Measurements from ENCODE around the gene SPTB.

SPTB gene

DNA sequence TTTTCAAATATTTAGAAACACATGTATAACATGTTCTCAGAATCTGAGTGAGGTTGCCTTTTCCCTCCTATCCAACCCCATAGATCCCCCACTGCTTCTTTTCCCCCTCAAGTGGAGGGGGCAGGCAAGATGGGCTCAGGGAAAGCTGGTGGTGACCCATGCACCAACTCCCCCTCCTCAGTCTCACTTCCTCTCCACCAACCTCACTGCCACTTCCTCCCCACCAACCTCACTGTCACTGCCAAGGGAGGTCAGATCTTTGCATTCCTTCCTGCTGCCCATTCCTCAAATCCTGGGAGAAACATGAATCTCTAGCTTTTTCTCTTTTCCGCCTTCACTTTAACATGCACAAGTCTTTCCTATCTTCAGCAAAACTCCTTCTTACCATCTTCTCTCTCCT is 48.7 kb downstream of the SPTB start:
- Histone ChIP-seq H3K36me3 (ENCODE audit: control insufficient read depth in 1 of 2, insufficient read depth in 2 of 2, low read length in 2 of 2) (no peaks in the 10 kb centered on the region), H3K27me3 (ENCODE audit: low read depth, low read length) (no peaks in the 10 kb centered on the region), H3K27ac (ENCODE audit: low read length) (no peak overlapping the region), H3K4me3 (ENCODE audit: low read depth in 1 of 2, low read length in 2 of 2) (no peak overlapping the region), H3K9me3 (ENCODE audit: control insufficient read depth in 1 of 2, low read length in 2 of 2) (no peaks in the 10 kb centered on the region), H3K4me1 (ENCODE audit: control insufficient read depth in 1 of 2, insufficient read depth in 2 of 2, low read length in 2 of 2) (no peaks in the 10 kb centered on the region)

DNA sequence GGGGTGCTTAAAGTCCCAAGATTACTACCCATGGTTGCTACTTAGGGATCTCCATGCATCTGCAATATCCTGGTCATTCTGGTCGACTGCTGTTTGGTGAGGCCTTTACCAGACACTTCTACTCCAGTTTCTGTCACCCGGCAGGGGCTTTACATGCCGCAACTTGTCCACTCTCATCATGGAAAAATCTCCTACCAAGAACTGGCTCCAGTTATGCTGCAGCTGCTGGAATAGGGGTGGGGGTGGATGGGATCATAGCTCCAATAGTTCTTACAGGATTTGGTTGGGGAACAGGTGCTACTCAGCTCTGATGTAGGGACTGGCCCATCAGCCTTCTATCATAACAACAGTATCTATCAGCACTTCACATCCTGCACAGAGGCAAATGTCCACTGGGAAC is 51.6 kb downstream of the SPTB start:
- Histone ChIP-seq H3K27ac (ENCODE audit: low read length) (no peak overlapping the region), H3K27me3 (ENCODE audit: low read depth, low read length) (no peaks in the 10 kb centered on the region), H3K36me3 (ENCODE audit: control insufficient read depth in 1 of 2, insufficient read depth in 2 of 2, low read length in 2 of 2) (no peaks in the 10 kb centered on the region), H3K4me1 (ENCODE audit: control insufficient read depth in 1 of 2, insufficient read depth in 2 of 2, low read length in 2 of 2) (peaks cover 0 to 4% of the 10 kb centered on the region in 2 donors), H3K4me3 (ENCODE audit: low read depth in 1 of 2, low read length in 2 of 2) (no peak overlapping the region), H3K9me3 (ENCODE audit: control insufficient read depth in 1 of 2, low read length in 2 of 2) (no peaks in the 10 kb centered on the region)

DNA sequence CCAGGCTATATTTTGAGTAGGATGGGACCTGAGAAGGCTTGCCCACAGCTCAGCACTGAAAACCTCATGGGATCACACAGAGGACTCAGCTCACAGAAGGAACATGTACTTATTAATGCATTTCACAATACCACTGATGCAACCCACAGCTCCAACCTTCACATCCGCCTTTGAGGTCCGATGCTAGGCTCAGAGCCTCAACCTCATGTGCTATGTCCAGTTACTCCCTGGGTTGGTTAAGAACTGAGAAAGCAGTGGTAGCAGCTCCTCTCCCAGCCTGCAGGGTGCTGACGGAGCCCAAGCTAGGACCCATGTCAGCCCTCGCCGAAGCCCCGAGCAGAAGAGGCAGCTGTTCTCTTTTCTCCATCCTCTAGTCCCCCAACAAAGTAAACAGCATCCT is 52.9 kb downstream of the SPTB start:
- Histone ChIP-seq H3K27me3 (ENCODE audit: low read depth, low read length) (no peaks in the 10 kb centered on the region), H3K4me1 (ENCODE audit: control insufficient read depth in 1 of 2, insufficient read depth in 2 of 2, low read length in 2 of 2) (peaks cover 0 to 4% of the 10 kb centered on the region in 2 donors), H3K36me3 (ENCODE audit: control insufficient read depth in 1 of 2, insufficient read depth in 2 of 2, low read length in 2 of 2) (no peaks in the 10 kb centered on the region), H3K9me3 (ENCODE audit: control insufficient read depth in 1 of 2, low read length in 2 of 2) (no peaks in the 10 kb centered on the region), H3K27ac (ENCODE audit: low read length) (no peak overlapping the region), H3K4me3 (ENCODE audit: low read depth in 1 of 2, low read length in 2 of 2) (no peak overlapping the region)

DNA sequence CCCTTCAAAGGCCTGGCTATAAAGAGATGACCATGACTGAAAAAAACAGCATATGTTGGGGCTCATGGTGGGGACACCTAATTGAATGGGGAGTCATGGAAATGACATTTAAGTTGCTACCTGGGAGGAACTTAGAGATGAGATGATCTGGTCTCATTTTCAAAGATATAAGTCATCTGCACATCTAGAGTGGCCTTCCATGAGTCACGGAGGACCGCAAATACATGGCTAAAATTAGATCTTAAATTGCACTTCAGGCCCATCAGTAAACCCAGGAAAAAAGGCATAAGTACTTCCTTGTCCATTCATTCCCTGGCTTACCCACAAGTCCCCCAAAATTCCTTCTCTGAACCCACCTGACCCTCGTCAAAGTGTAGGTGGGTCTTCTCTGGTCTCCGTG is 53.4 kb downstream of the SPTB start:
- Histone ChIP-seq H3K4me1 (ENCODE audit: control insufficient read depth in 1 of 2, insufficient read depth in 2 of 2, low read length in 2 of 2) (peaks cover 0 to 4% of the 10 kb centered on the region in 2 donors), H3K36me3 (ENCODE audit: control insufficient read depth in 1 of 2, insufficient read depth in 2 of 2, low read length in 2 of 2) (no peaks in the 10 kb centered on the region), H3K27ac (ENCODE audit: low read length) (no peak overlapping the region), H3K27me3 (ENCODE audit: low read depth, low read length) (no peaks in the 10 kb centered on the region), H3K9me3 (ENCODE audit: control insufficient read depth in 1 of 2, low read length in 2 of 2) (no peaks in the 10 kb centered on the region), H3K4me3 (ENCODE audit: low read depth in 1 of 2, low read length in 2 of 2) (no peak overlapping the region)

DNA sequence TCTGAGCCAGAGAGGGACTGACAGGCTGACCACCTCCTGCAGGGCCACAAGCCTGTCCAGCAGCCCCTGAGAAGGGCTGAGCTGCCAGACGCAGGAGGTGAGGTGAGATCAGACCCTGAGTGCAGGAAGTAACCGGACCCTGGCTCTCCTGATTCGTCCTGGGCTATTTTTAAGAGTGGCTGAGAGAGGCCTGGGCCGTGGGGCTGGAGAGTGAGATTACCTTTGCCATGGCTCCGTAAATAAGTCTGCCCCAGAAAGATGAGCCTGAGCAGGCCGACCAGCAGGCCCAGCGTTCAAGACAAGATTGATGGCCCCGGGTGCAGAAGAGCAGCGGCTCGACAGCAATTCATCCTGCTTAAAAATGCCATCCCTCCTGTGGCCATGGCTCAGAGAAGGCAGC is 54.2 kb downstream of the SPTB start:
- Histone ChIP-seq H3K27me3 (ENCODE audit: low read depth, low read length) (no peaks in the 10 kb centered on the region), H3K9me3 (ENCODE audit: control insufficient read depth in 1 of 2, low read length in 2 of 2) (no peaks in the 10 kb centered on the region), H3K4me3 (ENCODE audit: low read depth in 1 of 2, low read length in 2 of 2) (no peak overlapping the region), H3K4me1 (ENCODE audit: control insufficient read depth in 1 of 2, insufficient read depth in 2 of 2, low read length in 2 of 2) (peaks cover 0 to 4% of the 10 kb centered on the region in 2 donors), H3K36me3 (ENCODE audit: control insufficient read depth in 1 of 2, insufficient read depth in 2 of 2, low read length in 2 of 2) (no peaks in the 10 kb centered on the region), H3K27ac (ENCODE audit: low read length) (no peak overlapping the region)

DNA sequence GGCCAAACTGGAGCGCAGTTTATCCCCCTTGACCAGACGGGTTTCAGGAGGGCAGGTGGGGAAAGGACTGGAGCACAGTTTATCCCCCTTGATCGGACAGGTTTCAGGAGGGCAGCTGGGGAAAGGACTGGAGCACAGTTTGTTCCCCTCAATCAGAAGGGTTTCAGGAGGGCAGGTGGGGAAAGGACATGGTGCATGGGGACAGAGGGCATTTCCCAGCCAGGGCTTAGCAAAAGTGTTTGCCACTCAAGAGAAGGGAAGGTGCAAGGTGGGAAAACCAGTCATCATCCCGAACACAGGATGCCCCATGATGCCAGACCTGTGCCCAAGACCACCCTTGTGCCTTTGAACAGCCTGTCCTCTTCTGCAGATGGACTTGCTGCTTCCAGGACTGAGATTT is 54.7 kb downstream of the SPTB start:
- Histone ChIP-seq H3K27ac (ENCODE audit: low read length) (no peak overlapping the region), H3K36me3 (ENCODE audit: control insufficient read depth in 1 of 2, insufficient read depth in 2 of 2, low read length in 2 of 2) (no peaks in the 10 kb centered on the region), H3K4me3 (ENCODE audit: low read depth in 1 of 2, low read length in 2 of 2) (no peak overlapping the region)

DNA sequence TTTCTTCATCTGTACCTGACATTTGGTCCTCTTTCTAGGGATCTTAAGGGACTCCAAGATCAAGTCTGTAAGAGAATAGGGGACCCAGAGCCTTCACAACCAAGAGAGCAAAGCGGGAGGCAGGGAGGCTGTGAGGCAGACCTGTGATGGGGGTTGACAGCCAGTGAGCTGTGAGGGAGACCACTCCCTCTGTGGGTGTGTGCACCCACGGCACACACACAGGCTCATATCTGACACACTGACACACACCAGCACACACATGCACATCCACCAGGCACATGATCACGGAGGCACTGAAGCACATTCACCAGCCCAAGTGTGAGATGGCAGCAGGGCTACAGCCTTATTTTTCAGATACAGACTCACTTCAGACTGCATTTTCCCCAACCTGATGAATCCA is 55.2 kb downstream of the SPTB start:
- H3K9me3 ChIP-seq (ENCODE audit: control insufficient read depth in 1 of 2, low read length in 2 of 2): no peaks in the 10 kb centered on the region
- H3K4me1 ChIP-seq (ENCODE audit: control insufficient read depth in 1 of 2, insufficient read depth in 2 of 2, low read length in 2 of 2): peaks cover 0 to 4% of the 10 kb centered on the region in 2 donors
- H3K36me3 ChIP-seq (ENCODE audit: control insufficient read depth in 1 of 2, insufficient read depth in 2 of 2, low read length in 2 of 2): no peaks in the 10 kb centered on the region
- H3K27ac ChIP-seq (ENCODE audit: low read length): no peak overlapping the region
- H3K27me3 ChIP-seq (ENCODE audit: low read depth, low read length): no peaks in the 10 kb centered on the region
- no peak overlapping the region for H3K4me3 ChIP-seq (ENCODE audit: low read depth in 1 of 2, low read length in 2 of 2)

More for the DNA sequence above, 54.7 kb downstream of the SPTB start:
- Histone ChIP-seq H3K9me3 (ENCODE audit: control insufficient read depth in 1 of 2, low read length in 2 of 2) (no peaks in the 10 kb centered on the region), H3K27me3 (ENCODE audit: low read depth, low read length) (no peaks in the 10 kb centered on the region), H3K4me1 (ENCODE audit: control insufficient read depth in 1 of 2, insufficient read depth in 2 of 2, low read length in 2 of 2) (peaks cover 0 to 4% of the 10 kb centered on the region in 2 donors)

DNA sequence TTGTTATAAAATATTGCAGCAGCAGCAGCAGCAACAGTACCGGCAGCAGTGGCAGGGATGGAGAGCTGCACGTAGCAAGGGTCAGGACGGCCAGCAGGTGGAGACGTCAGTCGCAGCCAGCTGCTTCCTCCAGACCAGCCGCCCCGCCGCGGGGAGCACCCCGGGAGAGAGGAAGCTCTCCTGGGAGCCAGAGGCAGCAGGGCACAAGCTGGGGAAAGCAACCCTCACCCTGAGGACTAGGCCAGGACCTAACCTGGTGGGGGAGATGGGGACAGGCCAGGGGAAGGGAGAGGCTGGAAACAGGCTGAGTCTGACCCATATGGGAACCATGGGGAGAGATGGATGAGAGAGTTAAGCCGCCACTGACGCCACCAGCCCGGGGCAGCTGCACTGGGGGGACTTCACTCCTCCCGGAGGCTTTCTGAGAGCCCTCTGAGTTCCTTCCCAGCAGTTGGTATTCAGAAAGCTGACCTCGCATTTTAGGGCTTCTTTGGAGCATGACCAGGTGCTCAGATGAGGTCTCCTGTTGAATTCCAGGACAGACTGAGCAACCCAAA is 56.3 kb downstream of the SPTB start:
- H3K27me3 ChIP-seq (ENCODE audit: low read depth, low read length): no peaks in the 10 kb centered on the region
- H3K27ac ChIP-seq (ENCODE audit: low read length): no peak overlapping the region
- H3K36me3 ChIP-seq (ENCODE audit: control insufficient read depth in 1 of 2, insufficient read depth in 2 of 2, low read length in 2 of 2): no peaks in the 10 kb centered on the region
- no peaks in the 10 kb centered on the region for H3K9me3 ChIP-seq (ENCODE audit: control insufficient read depth in 1 of 2, low read length in 2 of 2)
- H3K4me3 ChIP-seq (ENCODE audit: low read depth in 1 of 2, low read length in 2 of 2): no peak overlapping the region
- H3K4me1 ChIP-seq (ENCODE audit: control insufficient read depth in 1 of 2, insufficient read depth in 2 of 2, low read length in 2 of 2): peaks cover 0 to 4% of the 10 kb centered on the region in 2 donors

DNA sequence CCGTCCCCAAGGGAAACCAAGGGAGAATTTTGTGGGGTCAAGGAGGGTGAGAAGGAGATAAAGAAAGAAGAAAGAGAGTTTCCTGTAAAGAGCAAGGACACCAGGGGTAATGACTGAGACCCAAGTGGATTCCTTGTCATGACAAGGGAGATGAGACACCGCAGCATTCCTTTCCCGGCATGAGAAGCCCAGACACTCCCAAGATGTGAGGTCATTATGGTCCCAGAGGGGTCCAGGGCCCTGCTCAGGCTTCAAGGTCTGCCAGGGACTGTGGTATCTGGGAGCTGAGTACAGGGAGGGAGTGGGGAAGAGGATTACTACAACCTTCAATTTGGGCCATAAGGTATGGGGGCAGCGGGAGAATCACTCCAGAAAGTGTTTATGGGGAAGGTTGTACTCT is 58.1 kb downstream of the SPTB start:
- Histone ChIP-seq H3K27ac (ENCODE audit: low read length) (no peak overlapping the region), H3K4me1 (ENCODE audit: control insufficient read depth in 1 of 2, insufficient read depth in 2 of 2, low read length in 2 of 2) (peaks cover 0 to 4% of the 10 kb centered on the region in 2 donors), H3K36me3 (ENCODE audit: control insufficient read depth in 1 of 2, insufficient read depth in 2 of 2, low read length in 2 of 2) (no peaks in the 10 kb centered on the region), H3K4me3 (ENCODE audit: low read depth in 1 of 2, low read length in 2 of 2) (no peak overlapping the region), H3K9me3 (ENCODE audit: control insufficient read depth in 1 of 2, low read length in 2 of 2) (no peaks in the 10 kb centered on the region), H3K27me3 (ENCODE audit: low read depth, low read length) (no peaks in the 10 kb centered on the region)

DNA sequence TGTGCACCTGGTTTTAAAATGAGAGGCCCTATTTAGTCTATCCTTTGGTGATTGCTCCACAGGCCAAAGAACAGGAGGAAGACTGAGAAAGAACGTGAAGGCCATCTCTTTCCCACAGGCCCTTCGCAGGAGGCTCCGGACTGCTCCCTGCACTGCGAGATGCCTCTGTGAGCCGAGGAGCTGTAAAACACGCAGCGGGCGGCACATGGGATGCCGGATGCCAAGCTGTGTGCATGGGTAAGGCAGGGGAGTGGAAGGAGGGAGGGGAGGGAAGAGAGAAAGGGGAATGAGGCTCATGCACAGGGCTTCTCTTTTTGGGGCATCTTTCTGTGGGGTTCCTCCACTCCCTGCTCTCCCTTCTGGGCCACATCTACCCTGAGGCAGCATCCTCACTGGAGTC is 61.6 kb downstream of the SPTB start:
- Histone ChIP-seq H3K9me3 (ENCODE audit: control insufficient read depth in 1 of 2, low read length in 2 of 2) (no peaks in the 10 kb centered on the region), H3K27ac (ENCODE audit: low read length) (no peak overlapping the region), H3K36me3 (ENCODE audit: control insufficient read depth in 1 of 2, insufficient read depth in 2 of 2, low read length in 2 of 2) (no peaks in the 10 kb centered on the region), H3K4me1 (ENCODE audit: control insufficient read depth in 1 of 2, insufficient read depth in 2 of 2, low read length in 2 of 2) (no peaks in the 10 kb centered on the region), H3K4me3 (ENCODE audit: low read depth in 1 of 2, low read length in 2 of 2) (no peak overlapping the region), H3K27me3 (ENCODE audit: low read depth, low read length) (no peaks in the 10 kb centered on the region)

DNA sequence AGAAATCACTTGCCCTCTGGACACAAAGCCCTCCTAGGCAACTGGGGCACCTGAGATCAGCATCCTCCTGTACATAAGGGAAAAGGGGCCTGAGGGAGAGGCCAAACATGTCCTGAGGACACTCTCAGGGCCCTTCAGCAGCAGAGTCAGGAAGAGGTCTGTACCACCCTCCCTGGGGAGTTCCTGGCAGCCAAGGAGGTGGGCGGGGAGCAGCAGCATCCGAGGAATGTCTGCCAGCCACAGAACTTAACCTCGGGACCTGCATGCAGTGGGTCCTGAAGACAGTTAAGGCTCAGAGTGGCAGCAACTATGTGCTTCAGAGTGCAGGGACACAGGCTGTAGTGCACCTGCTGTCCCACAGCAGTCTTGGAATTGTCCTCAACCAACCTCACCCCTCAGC is 62.1 kb downstream of the SPTB start:
- H3K9me3 ChIP-seq (ENCODE audit: control insufficient read depth in 1 of 2, low read length in 2 of 2): no peaks in the 10 kb centered on the region

DNA sequence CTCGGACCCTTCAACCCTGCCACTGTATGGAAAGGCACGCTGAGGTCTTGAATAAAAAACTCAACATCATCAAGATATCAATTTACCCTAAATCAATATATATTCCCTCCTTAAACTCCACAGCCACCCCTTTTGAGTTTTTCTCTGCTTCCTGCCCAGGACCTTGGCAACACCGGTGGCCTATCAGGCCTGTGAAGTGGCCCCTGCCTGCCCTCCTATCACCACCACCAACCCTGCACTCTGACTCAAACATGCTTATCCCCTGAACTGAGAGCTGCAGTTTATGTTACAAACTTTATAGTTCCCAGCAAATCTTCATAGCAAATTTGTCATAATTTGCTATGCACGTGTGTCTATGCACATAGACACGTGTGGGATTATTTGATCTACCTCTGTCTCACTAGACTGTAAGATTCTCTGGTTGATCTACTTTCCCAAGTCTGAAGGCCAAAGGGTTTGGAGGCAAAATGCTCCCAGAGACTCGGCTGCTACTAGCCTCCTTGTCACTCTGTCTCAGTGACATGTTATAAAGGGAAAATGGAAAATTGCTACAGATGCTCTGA is 63.4 kb downstream of the SPTB start:
- Histone ChIP-seq H3K27ac (ENCODE audit: low read length) (no peak overlapping the region), H3K4me1 (ENCODE audit: control insufficient read depth in 1 of 2, insufficient read depth in 2 of 2, low read length in 2 of 2) (no peaks in the 10 kb centered on the region), H3K9me3 (ENCODE audit: control insufficient read depth in 1 of 2, low read length in 2 of 2) (no peaks in the 10 kb centered on the region), H3K27me3 (ENCODE audit: low read depth, low read length) (no peaks in the 10 kb centered on the region), H3K4me3 (ENCODE audit: low read depth in 1 of 2, low read length in 2 of 2) (no peak overlapping the region), H3K36me3 (ENCODE audit: control insufficient read depth in 1 of 2, insufficient read depth in 2 of 2, low read length in 2 of 2) (no peaks in the 10 kb centered on the region)

More for the DNA sequence above, 62.1 kb downstream of the SPTB start:
- H3K4me3 ChIP-seq (ENCODE audit: low read depth in 1 of 2, low read length in 2 of 2): no peak overlapping the region
- H3K27ac ChIP-seq (ENCODE audit: low read length): no peak overlapping the region
- no peaks in the 10 kb centered on the region for H3K36me3 ChIP-seq (ENCODE audit: control insufficient read depth in 1 of 2, insufficient read depth in 2 of 2, low read length in 2 of 2)
- no peaks in the 10 kb centered on the region for H3K4me1 ChIP-seq (ENCODE audit: control insufficient read depth in 1 of 2, insufficient read depth in 2 of 2, low read length in 2 of 2)
- H3K27me3 ChIP-seq (ENCODE audit: low read depth, low read length): no peaks in the 10 kb centered on the region

Measured in muscle layer of duodenum (tissue), 2 donors.